ENCODE measurements around the gene RBBP5. TPM values are rescaled to one million over a fixed set of nuclear protein-coding genes. Genes with fewer than 3 reads are reported as not detected.

Gene RBBP5
- total and polyA plus RNA-seq, 3 donors from 2014 or later: 11.7 to 20.3 (median 19.1) TPM

DNA sequence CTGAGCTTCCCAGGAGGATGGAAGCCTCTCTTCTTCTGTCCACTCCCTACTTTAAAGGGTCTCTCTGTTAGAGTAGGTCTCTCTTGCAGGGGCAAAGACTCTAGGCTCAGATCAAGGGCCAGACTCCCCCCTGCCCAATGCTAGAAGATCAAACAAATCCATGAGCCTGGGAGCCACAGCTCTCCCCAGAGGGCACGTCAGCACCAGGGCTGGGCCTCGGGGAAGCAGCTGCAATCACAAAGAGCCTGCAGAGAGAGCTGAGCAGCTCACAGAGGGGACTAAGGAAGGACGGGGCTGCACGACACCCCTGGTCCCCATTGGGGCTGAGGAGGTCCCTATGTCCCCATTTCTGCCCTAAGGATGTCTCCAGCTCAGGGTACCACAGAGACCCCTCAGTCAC, 74.9 kb downstream of the RBBP5 start:
- H3K27me3 ChIP-seq: no peaks in the 10 kb centered on the region
- no peaks in the 10 kb centered on the region for H3K9me3 ChIP-seq
- no peaks in the 10 kb centered on the region for H3K4me1 ChIP-seq
- no peak for TF ChIP-seq POLR2A (IDR thresholded peaks at IDR 0.05)
- TF ChIP-seq CTCF (IDR thresholded peaks at IDR 0.05): no peak
- no peak overlapping the region for H3K27ac ChIP-seq
- no peak overlapping the region for H3K4me3 ChIP-seq
- H3K36me3 ChIP-seq (ENCODE audit: low read depth, missing control alignments): no peaks in the 10 kb centered on the region
- 73% methylated on average over 4 of the region's 4 CpGs; no CpG with 5 or more reads in 1 of the 2 donors for WGBS, 2 donors
- DNase-seq: no peak
- intact Hi-C loops (cut with DNase I; ENCODE audit: low total_unique reads): no loop called here

DNA sequence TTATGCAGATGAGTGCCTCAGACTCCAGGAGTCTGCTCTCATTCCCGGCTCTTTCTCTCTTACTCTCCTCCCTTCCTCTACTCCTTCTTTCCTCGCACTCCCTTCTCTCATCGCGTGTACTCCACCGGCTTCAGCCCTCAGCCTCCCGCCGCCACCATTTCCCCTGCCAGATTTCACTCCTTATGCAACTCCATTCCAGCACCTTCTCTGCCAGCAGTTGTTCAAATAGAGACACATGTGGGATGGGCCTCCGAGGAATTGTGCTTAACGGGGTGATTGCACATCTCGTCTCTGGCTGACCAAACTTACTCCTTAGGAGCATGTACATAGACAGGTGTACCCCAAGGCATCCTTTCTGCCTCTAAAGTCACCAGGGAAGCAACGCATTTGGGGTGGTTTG, 76.6 kb downstream of the RBBP5 start:
- Histone ChIP-seq H3K36me3 (ENCODE audit: low read depth, missing control alignments) (no peaks in the 10 kb centered on the region), H3K9me3 (no peaks in the 10 kb centered on the region), H3K4me3 (no peak overlapping the region), H3K27ac (no peak overlapping the region), H3K4me1 (no peaks in the 10 kb centered on the region), H3K27me3 (no peaks in the 10 kb centered on the region)
- no peak for TF ChIP-seq POLR2A (IDR thresholded peaks at IDR 0.05)
- TF ChIP-seq CTCF (IDR thresholded peaks at IDR 0.05): no peak
- no peak for DNase-seq
- WGBS, 2 donors: 44 to 50% methylated on average over 11 of the region's 11 CpGs
- intact Hi-C loops (cut with DNase I; ENCODE audit: low total_unique reads): no loop called here

DNA sequence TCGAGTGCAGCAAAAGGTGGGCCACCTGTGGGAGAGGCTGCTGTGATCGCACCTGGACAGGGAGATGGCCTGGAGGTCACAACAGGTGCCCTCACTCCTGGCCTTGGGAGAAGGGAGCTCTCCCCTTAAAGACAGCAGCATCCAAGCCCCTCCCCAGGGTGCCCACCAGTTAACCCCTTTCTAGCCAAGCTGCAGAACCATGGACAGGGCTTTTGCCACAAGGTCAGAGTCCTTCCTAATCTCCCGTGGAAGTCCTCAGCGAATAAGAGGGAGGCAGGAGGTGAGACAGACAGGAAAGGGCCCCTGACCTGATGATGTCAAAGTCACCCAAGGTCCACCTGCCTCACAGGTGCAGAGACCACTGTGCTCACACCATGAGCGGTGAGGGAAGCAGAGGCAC, 77.0 kb downstream of the RBBP5 start:
- TF ChIP-seq POLR2A (IDR thresholded peaks at IDR 0.05) (no peak), CTCF (IDR thresholded peaks at IDR 0.05) (no peak)
- H3K4me3 ChIP-seq: no peak overlapping the region
- H3K27ac ChIP-seq: no peak overlapping the region
- H3K27me3 ChIP-seq: no peaks in the 10 kb centered on the region
- H3K36me3 ChIP-seq (ENCODE audit: low read depth, missing control alignments): no peaks in the 10 kb centered on the region
- DNase-seq: no peak
- no peaks in the 10 kb centered on the region for H3K4me1 ChIP-seq
- 52 to 72% methylated on average over 3 to 5 of the region's 5 CpGs for WGBS, 2 donors
- intact Hi-C loops (cut with DNase I; ENCODE audit: low total_unique reads): no loop called here
- H3K9me3 ChIP-seq: no peaks in the 10 kb centered on the region

GRCh38 chr1:205043866-205044265, 77.9 kb downstream of the RBBP5 start:
- no peaks in the 10 kb centered on the region for H3K9me3 ChIP-seq
- no peak for DNase-seq
- no peaks in the 10 kb centered on the region for H3K27me3 ChIP-seq
- H3K4me1 ChIP-seq: no peaks in the 10 kb centered on the region
- H3K27ac ChIP-seq: no peak overlapping the region
- no peak overlapping the region for H3K4me3 ChIP-seq
- TF ChIP-seq POLR2A (IDR thresholded peaks at IDR 0.05): no peak
- no peak for TF ChIP-seq CTCF (IDR thresholded peaks at IDR 0.05)
- WGBS, 2 donors: 60 to 64% methylated on average over 4 of the region's 4 CpGs
- intact Hi-C loops (cut with DNase I; ENCODE audit: low total_unique reads): no loop called here
- H3K36me3 ChIP-seq (ENCODE audit: low read depth, missing control alignments): no peaks in the 10 kb centered on the region

Data from testis (tissue), 3 donors.